Uterus (tissue), 2 donors: ENCODE data around the gene TBC1D10A.

Source experiments
- CTCF ChIP-seq, 4 experiments: fragments of 200-600 bp in 2 of 4; fragments of 450-650 bp in 2 of 4; sonication (generic) in 2 of 4; IDR thresholded peaks; one replicate each; pipeline ENCODE4 v1.5.1; 2016 to 2019; ENCODE audit warnings: antibody characterized with exemption in 4 of 4, mild to moderate bottlenecking in 2 of 4, moderate library complexity in 1 of 4
- POLR2A ChIP-seq, 2 donors: fragments of 450-650 bp; IDR thresholded peaks; one replicate each; pipeline ENCODE4 v1.6.1; 2016; ENCODE audit warnings: antibody characterized with exemption in 2 of 2, mild to moderate bottlenecking in 1 of 2, moderate library complexity in 1 of 2

GRCh38 chr22:30296324-30296723 is 30.4 kb downstream of the TBC1D10A start:
- no peak for TF ChIP-seq CTCF (IDR thresholded peaks at IDR 0.05)
- no peak for TF ChIP-seq POLR2A (IDR thresholded peaks at IDR 0.05)
